Esophagus squamous epithelium (tissue), 5 donors: ENCODE measurements around the gene C3. TPM values are rescaled to one million over a fixed set of nuclear protein-coding genes. Genes with fewer than 3 reads are reported as not detected.

Experiments
- DNase-seq: peaks from one replicate; lab custom pipeline; 2025; lab: John Stamatoyannopoulos, UW
- H3K27ac ChIP-seq, 4 donors: fragments of 200-600 bp; sonication (generic); one replicate each; pipeline ENCODE4 v1.5.1; 2016 to 2019; ENCODE audit warnings: mild to moderate bottlenecking in 1 of 4
- H3K27me3 ChIP-seq, 4 donors: fragments of 200-600 bp; sonication (generic); 1 replicate in 3 of 4; 2 replicates in 1 of 4; pipeline versions ENCODE4 v1.5.1 to v1.6.0; 2017 to 2021; ENCODE audit warnings: antibody characterized with exemption in 1 of 4
- H3K36me3 ChIP-seq, 3 donors: fragments of 200-600 bp; sonication (generic); one replicate each; pipeline ENCODE4 v1.5.1; 2016 to 2019
- H3K4me1 ChIP-seq, 3 donors: fragments of 200-600 bp; sonication (generic); one replicate each; pipeline ENCODE4 v1.5.1; 2017 to 2019
- H3K4me3 ChIP-seq, 4 donors: fragments of 200-600 bp; sonication (generic); 1 replicate in 3 of 4; 2 replicates in 1 of 4; pipeline ENCODE4 v1.5.1; 2016 to 2019; ENCODE audit warnings: mild to moderate bottlenecking in 2 of 4, moderate library complexity in 1 of 4
- H3K9me3 ChIP-seq, 3 donors: fragments of 200-600 bp; sonication (generic); one replicate each; pipeline ENCODE4 v1.5.1; 2016 to 2019
- CTCF ChIP-seq, 6 experiments: fragments of 450-650 bp in 4 of 6; fragments of 200-600 bp in 2 of 6; sonication (generic) in 2 of 6; IDR thresholded peaks; one replicate each; pipeline ENCODE4 v1.5.1; 2016 to 2019; ENCODE audit warnings: antibody characterized with exemption in 6 of 6, mild to moderate bottlenecking in 4 of 6, moderate library complexity in 4 of 6
- POLR2A ChIP-seq, 4 donors: fragments of 450-650 bp; IDR thresholded peaks; one replicate each; pipeline ENCODE4 v1.6.1; 2017; ENCODE audit warnings: antibody characterized with exemption in 4 of 4, mild to moderate bottlenecking in 4 of 4, moderate library complexity in 3 of 4
- WGBS, 2 donors: methylation state at CpG; one replicate each; pipeline ENCODE4 v1.1.5; 2018; 5-methylcytosine and 5-hydroxymethylcytosine counted together
- intact Hi-C: fragments of 100-400 bp; cut with DNase I; formaldehyde crosslinking; loops from one replicate; pipeline ENCODE4 v1.15.0; 2022
- total RNA-seq, 4 donors: library from RNA; depleted of rRNA; stranded (reverse); fragments of >200 nt; gene quantifications; one replicate each; pipeline ENCODE4 v1.1.0, GENCODE V29; 2016
- donor health status: DM: yes; HTN: yes; CAD: no.

The C3 gene
- total RNA-seq, 4 donors from 2014 or later: 12.0 to 501 (median 189) TPM

DNA sequence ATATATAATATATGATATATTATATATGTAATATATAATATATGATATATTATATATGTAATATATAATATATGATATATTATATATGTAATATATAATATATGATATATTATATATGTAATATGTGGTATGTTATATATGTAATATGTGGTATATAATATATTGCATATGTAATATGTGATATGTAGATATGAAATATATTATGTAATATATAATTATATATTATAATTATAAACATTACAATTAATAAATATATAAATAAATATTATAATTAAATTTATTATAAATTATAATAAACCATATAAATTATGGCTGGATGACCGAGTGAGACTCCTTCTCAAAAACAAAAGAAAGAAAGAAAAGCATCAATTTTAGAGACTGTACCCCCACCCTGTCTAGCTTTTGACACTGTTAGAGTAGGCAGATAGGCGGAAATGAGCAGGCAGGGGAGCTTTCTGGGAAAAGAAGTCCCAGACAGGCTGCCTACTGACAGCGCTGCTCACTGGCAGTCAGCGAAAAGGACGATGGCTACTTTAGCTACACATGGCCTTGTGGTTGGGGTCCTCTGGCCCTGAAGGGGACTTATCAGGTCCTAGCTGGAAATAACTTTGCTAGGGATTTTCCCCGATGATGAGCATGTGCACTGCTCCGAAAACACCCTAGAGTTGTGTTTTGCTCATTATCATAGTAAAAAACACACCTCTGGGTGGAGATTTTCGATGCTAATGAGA lies 19.7 kb downstream of the C3 start:
- intact Hi-C loops: no loop called here
- Histone ChIP-seq H3K4me1 (no peaks in the 10 kb centered on the region), H3K36me3 (no peaks in the 10 kb centered on the region), H3K9me3 (no peaks in the 10 kb centered on the region), H3K4me3 (no peak overlapping the region), H3K27ac (no peak overlapping the region), H3K27me3 (no peaks in the 10 kb centered on the region)
- TF ChIP-seq POLR2A (IDR thresholded peaks at IDR 0.05) (no peak), CTCF (IDR thresholded peaks at IDR 0.05) (no peak)
- DNase-seq: no peak
- WGBS, 2 donors: 71 to 78% methylated on average over 8 of the region's 8 CpGs

- no peaks in the 10 kb centered on the region for H3K4me1 ChIP-seq
- DNase-seq: no peak
- H3K27me3 ChIP-seq: no peaks in the 10 kb centered on the region
- TF ChIP-seq CTCF (IDR thresholded peaks at IDR 0.05): no peak
- no peak for TF ChIP-seq POLR2A (IDR thresholded peaks at IDR 0.05)
- H3K27ac ChIP-seq: no peak overlapping the region
- H3K4me3 ChIP-seq: no peak overlapping the region
- intact Hi-C loops: no loop called here
- H3K36me3 ChIP-seq: no peaks in the 10 kb centered on the region
- H3K9me3 ChIP-seq: no peaks in the 10 kb centered on the region
These were observed 20.5 kb downstream of the C3 start for GRCh38 chr19:6699935-6700334.

GRCh38 chr19:6697291-6697690 lies 23.2 kb downstream of the C3 start:
- no peaks in the 10 kb centered on the region for H3K9me3 ChIP-seq
- H3K36me3 ChIP-seq: no peaks in the 10 kb centered on the region
- TF ChIP-seq CTCF (IDR thresholded peaks at IDR 0.05) (no peak), POLR2A (IDR thresholded peaks at IDR 0.05) (no peak)
- DNase-seq: no peak
- 42 to 86% methylated on average over 3 to 9 of the region's 13 CpGs for WGBS, 2 donors
- no peaks in the 10 kb centered on the region for H3K4me1 ChIP-seq
- no peak overlapping the region for H3K27ac ChIP-seq
- no peak overlapping the region for H3K4me3 ChIP-seq
- intact Hi-C loops: no loop called here
- no peaks in the 10 kb centered on the region for H3K27me3 ChIP-seq

- no peaks in the 10 kb centered on the region for H3K4me1 ChIP-seq
- intact Hi-C loops: no loop called here
- DNase-seq: no peak
- no peak overlapping the region for H3K27ac ChIP-seq
- H3K36me3 ChIP-seq: no peaks in the 10 kb centered on the region
- WGBS, 2 donors: 80 to 85% methylated on average over 12 to 17 of the region's 18 CpGs
- TF ChIP-seq CTCF (IDR thresholded peaks at IDR 0.05): no peak
- TF ChIP-seq POLR2A (IDR thresholded peaks at IDR 0.05): no peak
- H3K9me3 ChIP-seq: no peaks in the 10 kb centered on the region
- no peak overlapping the region for H3K4me3 ChIP-seq
- peaks cover 0 to under 1% (median 0%) of the 10 kb centered on the region in 4 donors for H3K27me3 ChIP-seq
These were observed 24.1 kb downstream of the C3 start for GRCh38 chr19:6696239-6696820.

DNA sequence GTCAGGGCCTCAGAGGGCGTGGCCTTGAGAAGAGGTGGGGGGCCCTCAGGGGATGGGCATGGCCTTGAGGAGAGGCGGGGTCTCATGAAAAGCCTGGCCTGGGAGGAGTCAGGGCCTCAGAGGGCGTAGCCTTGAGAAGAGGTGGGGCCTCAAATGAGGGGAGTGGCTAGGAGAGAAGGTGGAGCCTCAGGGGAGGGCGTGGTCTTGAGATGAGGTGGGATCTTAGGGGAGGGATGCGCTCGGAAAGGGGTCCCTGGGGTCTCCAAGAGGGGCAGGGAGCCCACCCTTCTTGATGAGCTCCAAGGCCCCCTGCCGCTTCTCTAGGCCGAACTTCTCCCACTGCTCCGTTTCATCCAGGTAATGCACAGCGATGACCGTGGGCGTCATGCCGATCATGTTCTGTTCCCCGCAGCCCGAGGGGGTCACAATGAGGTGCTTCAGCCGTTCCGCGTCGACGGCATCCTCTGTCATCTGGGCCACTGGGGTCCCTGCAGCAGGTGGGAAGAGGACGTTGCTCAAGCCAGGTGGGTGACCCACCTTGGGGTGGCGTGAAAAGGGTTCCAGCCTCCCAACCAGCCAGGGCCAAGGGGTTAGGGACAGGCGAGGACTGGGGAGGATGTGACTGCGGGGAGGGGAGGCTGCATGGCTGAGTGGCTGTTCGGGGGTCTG lies 26.2 kb downstream of the C3 start:
- TF ChIP-seq POLR2A (IDR thresholded peaks at IDR 0.05) (no peak), CTCF (IDR thresholded peaks at IDR 0.05) (no peak)
- H3K4me1 ChIP-seq: no peaks in the 10 kb centered on the region
- 92% methylated on average over 10 to 11 of the region's 25 CpGs for WGBS, 2 donors
- no peaks in the 10 kb centered on the region for H3K36me3 ChIP-seq
- intact Hi-C loops: no loop called here
- DNase-seq: no peak
- no peaks in the 10 kb centered on the region for H3K9me3 ChIP-seq
- no peak overlapping the region for H3K4me3 ChIP-seq
- H3K27me3 ChIP-seq: peaks cover 0 to 4% (median 0%) of the 10 kb centered on the region in 4 donors
- H3K27ac ChIP-seq: no peak overlapping the region
